GM18870 (cell line): ENCODE data around the gene SCD.

Experiments used
- ATAC-seq: cut with Tn5 transposase; IDR thresholded peaks from one replicate; pipeline ENCODE4 v1.9.1; 2021; ENCODE audit warnings: moderate library complexity; ENCODE audit not compliant: unreplicated experiment

Gene SCD

GRCh38 chr10:100391163-100392002, 44.4 kb downstream of the SCD start:
- no peak for ATAC-seq

GRCh38 chr10:100392686-100393003, 45.6 kb downstream of the SCD start:
- no peak for ATAC-seq

GRCh38 chr10:100395626-100396025, 48.6 kb downstream of the SCD start:
- no peak for ATAC-seq

DNA sequence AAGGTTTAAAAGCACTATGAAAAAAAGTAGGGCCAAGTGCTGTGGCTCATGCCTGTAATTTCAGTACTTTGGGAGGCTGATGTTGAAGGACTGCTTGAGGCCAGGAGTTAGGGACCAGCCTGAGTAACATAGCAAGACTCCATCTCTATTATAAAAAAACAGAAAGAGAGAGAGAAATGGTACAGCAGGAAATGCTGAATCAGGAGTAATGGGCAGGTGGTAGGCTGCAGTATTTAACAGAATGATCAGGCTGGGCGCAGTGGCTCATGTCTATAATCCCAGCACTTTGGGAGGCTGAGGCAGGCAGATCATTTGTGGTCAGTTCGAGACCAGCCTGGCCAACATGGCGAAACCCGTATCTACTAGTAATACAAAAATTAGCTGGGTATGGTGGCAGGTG, 49.6 kb downstream of the SCD start:
- no peak for ATAC-seq

DNA sequence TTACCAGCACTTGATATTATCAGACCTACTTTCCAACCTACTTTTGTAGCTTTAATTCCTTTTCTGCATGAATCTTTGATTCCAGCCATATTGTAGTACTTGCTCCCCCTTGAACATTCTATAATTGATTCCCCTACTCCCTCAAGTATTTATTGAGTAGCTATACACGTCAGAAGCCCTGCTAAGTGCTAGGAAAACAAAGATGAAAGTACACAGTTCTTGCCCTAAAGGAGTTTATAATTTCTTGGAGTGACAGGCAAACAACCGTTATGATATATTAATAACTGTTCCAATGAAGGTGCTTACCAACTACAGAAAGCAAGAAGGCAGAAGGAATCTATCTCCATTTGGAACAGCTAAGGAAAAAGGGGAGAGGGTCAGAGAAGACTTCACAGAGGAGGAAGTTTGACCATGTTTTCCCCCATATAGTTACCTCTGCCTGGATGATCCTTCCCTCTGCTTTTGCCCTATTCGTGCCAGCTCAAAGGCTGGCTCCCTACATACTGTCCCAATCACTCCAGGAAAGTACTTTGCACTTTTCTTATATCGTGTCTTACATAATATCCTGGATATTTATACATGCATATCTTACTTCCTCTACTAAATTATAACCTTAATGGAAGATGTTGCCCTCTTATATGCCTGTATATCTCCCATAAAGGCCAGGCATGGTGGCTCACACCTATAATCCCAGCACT, 54.7 kb downstream of the SCD start:
- no peak for ATAC-seq

- no peak for ATAC-seq
These were observed 56.7 kb downstream of the SCD start for GRCh38 chr10:100403734-100404133.

DNA sequence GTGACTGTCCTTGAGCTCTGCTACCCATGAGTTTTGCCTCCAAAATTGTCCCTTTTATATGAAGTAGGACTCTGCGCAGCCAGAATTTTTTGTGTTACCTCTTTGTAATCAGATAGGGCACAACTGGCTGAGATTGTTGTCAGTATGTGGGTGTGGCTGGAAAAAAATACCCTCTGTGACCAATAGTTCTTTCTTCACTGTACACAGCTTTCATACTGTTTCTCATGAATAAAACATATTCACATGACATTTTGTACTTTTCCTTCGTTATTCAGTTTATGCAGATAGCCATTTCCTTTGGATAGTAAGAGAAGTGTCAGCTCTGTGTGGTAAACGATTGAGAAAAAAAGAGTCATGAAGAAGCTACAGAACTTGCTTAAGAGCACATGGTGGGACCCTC, 66.1 kb downstream of the SCD start:
- no peak for ATAC-seq
